K562 (cell line): ENCODE data around the gene CYP2A6. TPM values are rescaled to one million over a fixed set of nuclear protein-coding genes. Genes with fewer than 3 reads are reported as not detected.

Experiments used
- ARID4B ChIP-seq: sonication (generic); formaldehyde crosslinking; IDR thresholded peaks from 2 replicates; pipeline ENCODE4 v1.8.0; 2022; ENCODE audit warnings: mild to moderate bottlenecking, missing genetic modification reagents
- ARNT ChIP-seq, 2 experiments: fragments of 450-650 bp; IDR thresholded peaks; 2 replicates each; pipeline ENCODE4 v1.6.1; 2016; ENCODE audit warnings: mild to moderate bottlenecking in 1 of 2
- E2F3 ChIP-seq: fragments of 250-450 bp; sonication (Bioruptor Pico); IDR thresholded peaks from 2 replicates; pipeline ENCODE4 v1.4.0; 2020; ENCODE audit warnings: mild to moderate bottlenecking
- ETV6 ChIP-seq, 3 experiments: fragments of 150-350 bp in 1 of 3; sonication (generic) in 1 of 3; formaldehyde crosslinking in 1 of 3; IDR thresholded peaks; 2 replicates each; pipeline versions ENCODE4 v1.6.1 to v1.8.0; 2014 to 2022; ENCODE audit warnings: borderline replicate concordance in 2 of 3, low read depth in 2 of 3, antibody characterized with exemption in 1 of 3, low read length in 1 of 3, mild to moderate bottlenecking in 1 of 3, missing genetic modification reagents in 1 of 3
- HDAC8 ChIP-seq: fragments of 450-650 bp; IDR thresholded peaks from 2 replicates; pipeline ENCODE4 v1.6.1; 2016; ENCODE audit warnings: mild to moderate bottlenecking, missing genetic modification characterization, moderate library complexity, missing compliant biosample characterization
- HNRNPLL ChIP-seq: fragments of 200-400 bp; formaldehyde crosslinking; IDR thresholded peaks from 2 replicates; pipeline ENCODE4 v1.6.1; 2017; ENCODE audit warnings: low read length, low read depth, mild to moderate bottlenecking; ENCODE audit not compliant: poor library complexity, severe bottlenecking
- KAT2B ChIP-seq: IDR thresholded peaks from one replicate; pipeline ENCODE4 v1.6.1; 2012; ENCODE audit warnings: low read depth, mild to moderate bottlenecking, control low read depth, inconsistent platforms, low read length, moderate library complexity
- POLR2B ChIP-seq: fragments of 450-650 bp; IDR thresholded peaks from 2 replicates; pipeline ENCODE4 v1.6.1; 2018; ENCODE audit warnings: low read depth; ENCODE audit not compliant: partially characterized antibody
- POLR2G ChIP-seq: fragments of 200-400 bp; formaldehyde crosslinking; IDR thresholded peaks from 2 replicates; pipeline ENCODE4 v1.6.1; 2017; ENCODE audit warnings: low read depth, mild to moderate bottlenecking, antibody characterized with exemption, low read length, moderate library complexity
- SMARCA5 ChIP-seq: fragments of 450-650 bp; IDR thresholded peaks from 2 replicates; pipeline ENCODE4 v1.6.1; 2016
- TAL1 ChIP-seq: fragments of 450-650 bp; IDR thresholded peaks from 2 replicates; pipeline ENCODE4 v1.6.1; 2016; ENCODE audit warnings: mild to moderate bottlenecking
- ZNF133 ChIP-seq: fragments of 250-450 bp; sonication (Bioruptor Pico); IDR thresholded peaks from 2 replicates; pipeline ENCODE4 v1.4.0; 2020; ENCODE audit warnings: mild to moderate bottlenecking
- polyA plus RNA-seq, 8 experiments: library from polyadenylated mRNA; depleted of rRNA in 4 of 8; stranded (reverse) in 5 of 8; unstranded in 3 of 8; fragments of >200 nt; fragmentation: Nextera tagmentation in 2 of 8; fragmentation: Illumina TruSeq in 1 of 8; extraction: Ambion mirVana in 2 of 8; extraction: Trizol in 1 of 8; gene quantifications; 2 replicates each; pipeline versions ENCODE4 v1.2.1 to v1.2.3, GENCODE V29; 2011 to 2014; ENCODE audit warnings: inconsistent platforms in 1 of 8, missing spikeins in 1 of 8
- total RNA-seq, 7 experiments: library from RNA; depleted of rRNA in 6 of 7; stranded (reverse); fragments of >200 nt in 6 of 7; fragmentation: Illumina TruSeq in 2 of 7; extraction: Trizol in 2 of 7; gene quantifications; 2 replicates each; pipeline versions ENCODE4 v1.2.1 to v1.2.3, GENCODE V29; 2011 to 2021; ENCODE audit warnings: low replicate concordance in 1 of 7
- TF ChIP-seq, protein P1 (sequence below): fragments of 450-650 bp; IDR thresholded peaks from 2 replicates; pipeline ENCODE4 v1.6.1; 2018; ENCODE audit not compliant: partially characterized antibody
- TF ChIP-seq, protein P2 (sequence below): fragments of 450-650 bp; conservative IDR thresholded peaks from 2 replicates; pipeline ENCODE4 v1.6.1; 2016; ENCODE audit warnings: missing genetic modification characterization, low read depth, mild to moderate bottlenecking, control low read depth, missing compliant biosample characterization
- TF ChIP-seq, protein P3 (sequence below): fragments of 450-650 bp; formaldehyde crosslinking; conservative IDR thresholded peaks from 2 replicates; pipeline ENCODE4 v1.4.0; 2022; ENCODE audit warnings: mild to moderate bottlenecking, missing genetic modification characterization

Gene CYP2A6
- total and polyA plus RNA-seq, 9 of the 15 experiments (the other 6 are each of a cell fraction or from before 2014, with no cell fraction given) = 0.31 TPM; not detected in 8

DNA sequence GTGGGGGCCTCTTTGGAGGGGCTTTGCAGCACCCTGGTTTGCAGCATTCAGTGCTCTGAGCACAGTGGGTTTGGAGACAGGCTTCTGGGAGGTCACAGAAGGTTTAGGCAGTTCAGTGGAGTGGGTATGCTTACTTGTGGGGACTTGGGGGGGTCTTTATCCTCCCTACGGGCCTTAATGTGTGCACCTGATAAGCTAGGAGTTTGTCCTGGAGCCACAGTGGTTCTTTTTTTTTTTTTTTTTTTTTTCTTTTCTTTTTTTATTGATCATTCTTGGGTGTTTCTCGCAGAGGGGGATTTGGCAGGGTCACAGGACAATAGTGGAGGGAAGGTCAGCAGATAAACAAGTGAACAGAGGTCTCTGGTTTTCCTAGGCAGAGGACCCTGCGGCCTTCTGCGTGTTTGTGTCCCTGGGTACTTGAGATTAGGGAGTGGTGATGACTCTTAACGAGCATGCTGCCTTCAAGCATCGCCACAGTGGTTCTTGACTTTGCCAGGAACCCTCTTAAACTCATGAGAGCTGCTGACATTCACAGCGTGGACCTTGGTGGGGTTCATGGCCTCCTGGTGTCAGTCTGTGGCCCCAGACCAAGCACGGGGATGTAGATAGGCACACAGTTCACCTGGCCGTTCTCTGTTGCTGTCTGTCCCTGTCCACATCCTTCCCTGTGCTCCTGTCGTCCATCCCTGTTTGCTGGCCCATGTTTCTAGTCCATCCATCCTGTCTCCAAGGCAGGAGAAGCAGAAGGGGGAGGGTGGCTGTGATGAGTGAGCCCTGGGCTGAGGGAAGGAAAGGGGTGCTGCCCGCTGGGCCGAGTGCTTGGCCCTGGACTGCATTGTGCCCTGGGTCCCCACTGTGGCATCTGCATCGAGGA lies 48.6 kb downstream of the CYP2A6 start (continued):
- TF ChIP-seq, protein P1, sequence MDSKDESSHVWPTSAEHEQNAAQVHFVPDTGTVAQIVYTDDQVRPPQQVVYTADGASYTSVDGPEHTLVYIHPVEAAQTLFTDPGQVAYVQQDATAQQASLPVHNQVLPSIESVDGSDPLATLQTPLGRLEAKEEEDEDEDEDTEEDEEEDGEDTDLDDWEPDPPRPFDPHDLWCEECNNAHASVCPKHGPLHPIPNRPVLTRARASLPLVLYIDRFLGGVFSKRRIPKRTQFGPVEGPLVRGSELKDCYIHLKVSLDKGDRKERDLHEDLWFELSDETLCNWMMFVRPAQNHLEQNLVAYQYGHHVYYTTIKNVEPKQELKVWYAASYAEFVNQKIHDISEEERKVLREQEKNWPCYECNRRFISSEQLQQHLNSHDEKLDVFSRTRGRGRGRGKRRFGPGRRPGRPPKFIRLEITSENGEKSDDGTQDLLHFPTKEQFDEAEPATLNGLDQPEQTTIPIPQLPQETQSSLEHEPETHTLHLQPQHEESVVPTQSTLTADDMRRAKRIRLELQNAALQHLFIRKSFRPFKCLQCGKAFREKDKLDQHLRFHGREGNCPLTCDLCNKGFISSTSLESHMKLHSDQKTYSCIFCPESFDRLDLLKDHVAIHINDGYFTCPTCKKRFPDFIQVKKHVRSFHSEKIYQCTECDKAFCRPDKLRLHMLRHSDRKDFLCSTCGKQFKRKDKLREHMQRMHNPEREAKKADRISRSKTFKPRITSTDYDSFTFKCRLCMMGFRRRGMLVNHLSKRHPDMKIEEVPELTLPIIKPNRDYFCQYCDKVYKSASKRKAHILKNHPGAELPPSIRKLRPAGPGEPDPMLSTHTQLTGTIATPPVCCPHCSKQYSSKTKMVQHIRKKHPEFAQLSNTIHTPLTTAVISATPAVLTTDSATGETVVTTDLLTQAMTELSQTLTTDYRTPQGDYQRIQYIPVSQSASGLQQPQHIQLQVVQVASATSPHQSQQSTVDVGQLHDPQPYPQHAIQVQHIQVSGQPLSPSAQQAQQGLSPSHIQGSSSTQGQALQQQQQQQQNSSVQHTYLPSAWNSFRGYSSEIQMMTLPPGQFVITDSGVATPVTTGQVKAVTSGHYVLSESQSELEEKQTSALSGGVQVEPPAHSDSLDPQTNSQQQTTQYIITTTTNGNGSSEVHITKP = no peak
- TF ChIP-seq KAT2B (no peak), POLR2B (no peak), ARNT (IDR thresholded peaks at IDR 0.05) (no peak), SMARCA5 (no peak), ARID4B (CRISPR knock-in tag) (peak; percentile 50; the same call in 1 of the 2 replicates), HNRNPLL (no peak), E2F3 (no peak), TAL1 (0 out of 2 replicates have a peak, but pooled peaks have one; percentile 4), HDAC8 (tag) (no peak), ZNF133 (CRISPR knock-in tag) (no peak), ETV6 (IDR thresholded peaks at IDR 0.05; ENCODE audit: borderline replicate concordance in 1 of 2, low read depth in 2 of 2, low read length in 1 of 2) (no peak), ETV6 (CRISPR knock-in tag; IDR thresholded peaks at IDR 0.05; ENCODE audit: borderline replicate concordance) (no peak), POLR2G (0 out of 2 replicates have a peak, but pooled peaks have one; percentile 38)
- TF ChIP-seq, protein P2, sequence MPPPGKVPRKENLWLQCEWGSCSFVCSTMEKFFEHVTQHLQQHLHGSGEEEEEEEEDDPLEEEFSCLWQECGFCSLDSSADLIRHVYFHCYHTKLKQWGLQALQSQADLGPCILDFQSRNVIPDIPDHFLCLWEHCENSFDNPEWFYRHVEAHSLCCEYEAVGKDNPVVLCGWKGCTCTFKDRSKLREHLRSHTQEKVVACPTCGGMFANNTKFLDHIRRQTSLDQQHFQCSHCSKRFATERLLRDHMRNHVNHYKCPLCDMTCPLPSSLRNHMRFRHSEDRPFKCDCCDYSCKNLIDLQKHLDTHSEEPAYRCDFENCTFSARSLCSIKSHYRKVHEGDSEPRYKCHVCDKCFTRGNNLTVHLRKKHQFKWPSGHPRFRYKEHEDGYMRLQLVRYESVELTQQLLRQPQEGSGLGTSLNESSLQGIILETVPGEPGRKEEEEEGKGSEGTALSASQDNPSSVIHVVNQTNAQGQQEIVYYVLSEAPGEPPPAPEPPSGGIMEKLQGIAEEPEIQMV (tag) = no peak
- TF ChIP-seq, protein P3, sequence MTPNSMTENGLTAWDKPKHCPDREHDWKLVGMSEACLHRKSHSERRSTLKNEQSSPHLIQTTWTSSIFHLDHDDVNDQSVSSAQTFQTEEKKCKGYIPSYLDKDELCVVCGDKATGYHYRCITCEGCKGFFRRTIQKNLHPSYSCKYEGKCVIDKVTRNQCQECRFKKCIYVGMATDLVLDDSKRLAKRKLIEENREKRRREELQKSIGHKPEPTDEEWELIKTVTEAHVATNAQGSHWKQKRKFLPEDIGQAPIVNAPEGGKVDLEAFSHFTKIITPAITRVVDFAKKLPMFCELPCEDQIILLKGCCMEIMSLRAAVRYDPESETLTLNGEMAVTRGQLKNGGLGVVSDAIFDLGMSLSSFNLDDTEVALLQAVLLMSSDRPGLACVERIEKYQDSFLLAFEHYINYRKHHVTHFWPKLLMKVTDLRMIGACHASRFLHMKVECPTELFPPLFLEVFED (CRISPR knock-in tag) = no peak
